Measurements from ENCODE around the gene MSI2. TPM values are rescaled to one million over a fixed set of nuclear protein-coding genes. Genes with fewer than 3 reads are reported as not detected.

Gene MSI2
- total RNA-seq, 1 donor from 2014 or later = 67.9 TPM

GRCh38 chr17:57410169-57410568, 153.8 kb downstream of the MSI2 start:
- DNase-seq (ENCODE audit: low read depth) = no peak
- H3K9me3 Mint-ChIP-seq (ENCODE audit: unreplicated experiment) = no peaks in the 10 kb centered on the region
- H3K36me3 ChIP-seq (ENCODE audit: insufficient read depth, low read length) = no peaks in the 10 kb centered on the region
- TF ChIP-seq CTCF (IDR thresholded peaks at IDR 0.05; ENCODE audit: insufficient read depth, low read depth, low read length) (no peak), EZH2 (IDR thresholded peaks at IDR 0.05; ENCODE audit: insufficient read depth, low read length) (no peak)
- H3K9ac ChIP-seq (ENCODE audit: low read length) = no peak overlapping the region
- H3K4me1 Mint-ChIP-seq (ENCODE audit: low read depth, unreplicated experiment) = peaks cover 25% of the 10 kb centered on the region
- H3K9me3 ChIP-seq (ENCODE audit: insufficient read depth, low read depth, low read length) = no peaks in the 10 kb centered on the region
- H3K4me3 Mint-ChIP-seq (ENCODE audit: unreplicated experiment) = no peak overlapping the region
- H3K27me3 ChIP-seq (ENCODE audit: insufficient read depth, low read length) = no peaks in the 10 kb centered on the region
- no peak overlapping the region for H3K27ac Mint-ChIP-seq (ENCODE audit: unreplicated experiment)
- peaks cover 39% of the 10 kb centered on the region for H3K4me1 ChIP-seq (ENCODE audit: insufficient read depth, low read length)
- H3K4me3 ChIP-seq (ENCODE audit: insufficient read depth, low read depth, low read length) = no peak overlapping the region
- H3K79me2 ChIP-seq (ENCODE audit: insufficient read depth, low read length) = peaks cover 8% of the 10 kb centered on the region
- H2AFZ ChIP-seq (ENCODE audit: low read depth, low read length) = no peak overlapping the region
- H3K4me2 ChIP-seq (ENCODE audit: low read length) = no peak overlapping the region
- FAIRE-seq = no peak
- peaks cover 2% of the 10 kb centered on the region for H3K36me3 Mint-ChIP-seq (ENCODE audit: low read depth, unreplicated experiment)
- H4K20me1 ChIP-seq (ENCODE audit: insufficient read depth, low read length) = peaks cover 5% of the 10 kb centered on the region
- no peak overlapping the region for H3K27ac ChIP-seq (ENCODE audit: low read depth, low read length)
- H3K27me3 Mint-ChIP-seq (ENCODE audit: low read depth, unreplicated experiment) = no peaks in the 10 kb centered on the region

DNA sequence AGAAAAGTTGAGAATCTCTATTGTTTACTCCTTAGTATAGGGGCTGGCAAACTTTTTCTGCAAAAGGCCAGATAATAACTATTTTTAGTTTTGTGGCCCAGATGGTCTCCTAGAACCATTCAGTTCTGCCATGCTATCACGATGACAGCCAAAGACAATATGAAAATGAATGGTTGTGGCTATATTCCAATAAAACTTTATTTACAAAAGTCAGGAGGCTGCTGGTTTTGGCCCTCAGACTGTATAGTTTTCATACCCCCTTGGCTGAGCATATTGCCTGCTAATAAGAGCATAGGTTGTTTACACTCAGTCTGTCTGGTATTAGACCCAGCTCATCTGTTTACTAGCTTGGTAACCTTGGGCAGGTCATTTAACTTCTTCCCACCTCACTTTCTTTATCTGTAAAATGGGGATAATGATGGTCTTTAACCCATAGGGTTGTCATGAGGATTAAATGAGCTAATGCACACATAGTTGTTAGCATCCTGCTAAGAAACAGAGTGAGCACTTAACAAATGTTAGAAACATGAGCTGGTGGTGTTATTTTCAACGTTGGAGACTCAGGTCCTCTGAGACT, 156.3 kb downstream of the MSI2 start:
- peaks cover 11% of the 10 kb centered on the region for H3K4me1 Mint-ChIP-seq (ENCODE audit: low read depth, unreplicated experiment)
- no peak overlapping the region for H3K4me3 ChIP-seq (ENCODE audit: insufficient read depth, low read depth, low read length)

More for the DNA sequence above, 156.3 kb downstream of the MSI2 start:
- FAIRE-seq (no peak), DNase-seq (ENCODE audit: low read depth) (no peak)
- no peaks in the 10 kb centered on the region for H3K27me3 Mint-ChIP-seq (ENCODE audit: low read depth, unreplicated experiment)
- Histone ChIP-seq H3K9me3 (ENCODE audit: insufficient read depth, low read depth, low read length) (peaks cover 3% of the 10 kb centered on the region), H3K36me3 (ENCODE audit: insufficient read depth, low read length) (no peaks in the 10 kb centered on the region), H2AFZ (ENCODE audit: low read depth, low read length) (no peak overlapping the region), H3K4me2 (ENCODE audit: low read length) (no peak overlapping the region), H3K27me3 (ENCODE audit: insufficient read depth, low read length) (no peaks in the 10 kb centered on the region), H3K27ac (ENCODE audit: low read depth, low read length) (no peak overlapping the region), H3K9ac (ENCODE audit: low read length) (no peak overlapping the region), H4K20me1 (ENCODE audit: insufficient read depth, low read length) (peaks cover 8% of the 10 kb centered on the region), H3K4me1 (ENCODE audit: insufficient read depth, low read length) (peaks cover 18% of the 10 kb centered on the region), H3K79me2 (ENCODE audit: insufficient read depth, low read length) (peaks cover 8% of the 10 kb centered on the region)
- no peak overlapping the region for H3K4me3 Mint-ChIP-seq (ENCODE audit: unreplicated experiment)
- H3K9me3 Mint-ChIP-seq (ENCODE audit: unreplicated experiment) = no peaks in the 10 kb centered on the region
- H3K36me3 Mint-ChIP-seq (ENCODE audit: low read depth, unreplicated experiment) = peaks cover 7% of the 10 kb centered on the region
- no peak overlapping the region for H3K27ac Mint-ChIP-seq (ENCODE audit: unreplicated experiment)
- TF ChIP-seq EZH2 (IDR thresholded peaks at IDR 0.05; ENCODE audit: insufficient read depth, low read length) = no peak
- TF ChIP-seq CTCF (IDR thresholded peaks at IDR 0.05; ENCODE audit: insufficient read depth, low read depth, low read length) = no peak
